ENCODE data around the gene UPF2. TPM values are rescaled to one million over a fixed set of nuclear protein-coding genes. Genes with fewer than 3 reads are reported as not detected.

The UPF2 gene
- total and polyA plus RNA-seq, 2 of the 13 experiments (the other 11 are each of a cell fraction or from before 2014, with no cell fraction given): 6.2 to 14.5 TPM

DNA sequence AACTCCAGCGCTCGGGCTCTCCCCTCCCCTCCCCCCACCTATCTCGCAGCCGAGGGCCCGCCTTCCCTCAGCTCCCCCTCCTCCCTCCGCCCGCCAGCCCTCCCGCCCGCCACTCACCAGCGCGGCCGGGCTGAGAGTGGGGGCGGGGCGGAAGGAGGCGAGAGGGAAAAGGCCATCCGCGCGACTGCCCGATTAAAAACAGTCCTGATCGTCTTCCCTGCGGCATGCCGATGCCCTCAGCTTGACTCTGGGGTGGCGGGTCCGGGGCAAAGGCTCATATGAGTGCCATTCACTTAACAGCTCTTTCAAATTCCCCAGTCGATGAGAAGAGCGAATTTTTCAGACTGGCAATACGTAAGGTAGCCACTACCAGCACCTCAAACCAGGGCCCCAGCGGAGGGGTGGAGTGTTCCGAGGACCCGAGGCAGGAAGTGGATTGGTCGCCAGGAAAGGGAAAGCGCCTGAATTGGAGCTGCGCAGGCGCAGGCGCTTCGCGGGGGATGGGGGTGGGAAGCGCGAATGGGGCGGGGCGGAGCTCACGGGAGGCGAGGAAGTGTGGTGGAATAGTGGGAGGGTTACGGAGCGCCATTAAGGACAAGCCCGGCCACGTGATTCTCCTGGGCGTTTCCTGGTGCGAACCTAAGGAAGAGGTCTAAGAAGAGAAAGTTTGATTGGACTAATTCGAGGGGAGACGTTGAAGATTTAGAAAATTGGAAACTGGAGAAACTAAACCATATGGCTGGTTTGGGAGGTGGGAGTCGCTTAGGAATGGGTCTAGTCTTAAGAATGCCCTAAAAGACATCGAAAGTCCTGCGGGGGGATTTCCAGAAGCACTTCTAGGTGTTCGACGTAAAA lies at the start of gene UPF2 (continued):
- TF ChIP-seq ZNF670 (CRISPR knock-in tag; IDR thresholded peaks at IDR 0.05; ENCODE audit: borderline replicate concordance) (no peak), TBP (CRISPR knock-in tag; IDR thresholded peaks at IDR 0.05) (no peak), ISL2 (CRISPR knock-in tag; IDR thresholded peaks at IDR 0.05) (peak; percentile 8; the same call in 1 of the 2 replicates), SMAD9 (CRISPR knock-in tag; IDR thresholded peaks at IDR 0.05) (no peak), NFE2L2 (IDR thresholded peaks at IDR 0.05; ENCODE audit: low read length) (no peak), RBM22 (optimal IDR thresholded peaks at IDR 0.05; ENCODE audit: low read length) (no peak), HOXD1 (CRISPR knock-in tag; IDR thresholded peaks at IDR 0.05) (no peak), FIP1L1 (IDR thresholded peaks at IDR 0.05; ENCODE audit: borderline replicate concordance, insufficient read depth, low read depth, low read length) (no peak), SNRNP70 (IDR thresholded peaks at IDR 0.05; ENCODE audit: low read depth, low read length) (no peak), GTF2F1 (IDR thresholded peaks at IDR 0.05; ENCODE audit: low read length) (no peak), ZNF878 (CRISPR knock-in tag; IDR thresholded peaks at IDR 0.05) (no peak), ARNT (IDR thresholded peaks at IDR 0.05) (no peak), KMT2B (CRISPR knock-in tag; IDR thresholded peaks at IDR 0.05) (peak; percentile 55), ZNF547 (CRISPR knock-in tag; IDR thresholded peaks at IDR 0.05) (no peak; the same call in 1 of the 2 replicates), ZNF10 (CRISPR knock-in tag; IDR thresholded peaks at IDR 0.05; ENCODE audit: borderline replicate concordance, low read depth) (no peak), ZNF253 (CRISPR knock-in tag; IDR thresholded peaks at IDR 0.05; ENCODE audit: borderline replicate concordance) (no peak), ISX (CRISPR knock-in tag; conservative IDR thresholded peaks at IDR 0.05) (no peak), DNMT3B (CRISPR knock-in tag; conservative IDR thresholded peaks at IDR 0.05) (no peak), AKAP8 (CRISPR knock-in tag; IDR thresholded peaks at IDR 0.05) (no peak)
- TF ChIP-seq, protein P1, sequence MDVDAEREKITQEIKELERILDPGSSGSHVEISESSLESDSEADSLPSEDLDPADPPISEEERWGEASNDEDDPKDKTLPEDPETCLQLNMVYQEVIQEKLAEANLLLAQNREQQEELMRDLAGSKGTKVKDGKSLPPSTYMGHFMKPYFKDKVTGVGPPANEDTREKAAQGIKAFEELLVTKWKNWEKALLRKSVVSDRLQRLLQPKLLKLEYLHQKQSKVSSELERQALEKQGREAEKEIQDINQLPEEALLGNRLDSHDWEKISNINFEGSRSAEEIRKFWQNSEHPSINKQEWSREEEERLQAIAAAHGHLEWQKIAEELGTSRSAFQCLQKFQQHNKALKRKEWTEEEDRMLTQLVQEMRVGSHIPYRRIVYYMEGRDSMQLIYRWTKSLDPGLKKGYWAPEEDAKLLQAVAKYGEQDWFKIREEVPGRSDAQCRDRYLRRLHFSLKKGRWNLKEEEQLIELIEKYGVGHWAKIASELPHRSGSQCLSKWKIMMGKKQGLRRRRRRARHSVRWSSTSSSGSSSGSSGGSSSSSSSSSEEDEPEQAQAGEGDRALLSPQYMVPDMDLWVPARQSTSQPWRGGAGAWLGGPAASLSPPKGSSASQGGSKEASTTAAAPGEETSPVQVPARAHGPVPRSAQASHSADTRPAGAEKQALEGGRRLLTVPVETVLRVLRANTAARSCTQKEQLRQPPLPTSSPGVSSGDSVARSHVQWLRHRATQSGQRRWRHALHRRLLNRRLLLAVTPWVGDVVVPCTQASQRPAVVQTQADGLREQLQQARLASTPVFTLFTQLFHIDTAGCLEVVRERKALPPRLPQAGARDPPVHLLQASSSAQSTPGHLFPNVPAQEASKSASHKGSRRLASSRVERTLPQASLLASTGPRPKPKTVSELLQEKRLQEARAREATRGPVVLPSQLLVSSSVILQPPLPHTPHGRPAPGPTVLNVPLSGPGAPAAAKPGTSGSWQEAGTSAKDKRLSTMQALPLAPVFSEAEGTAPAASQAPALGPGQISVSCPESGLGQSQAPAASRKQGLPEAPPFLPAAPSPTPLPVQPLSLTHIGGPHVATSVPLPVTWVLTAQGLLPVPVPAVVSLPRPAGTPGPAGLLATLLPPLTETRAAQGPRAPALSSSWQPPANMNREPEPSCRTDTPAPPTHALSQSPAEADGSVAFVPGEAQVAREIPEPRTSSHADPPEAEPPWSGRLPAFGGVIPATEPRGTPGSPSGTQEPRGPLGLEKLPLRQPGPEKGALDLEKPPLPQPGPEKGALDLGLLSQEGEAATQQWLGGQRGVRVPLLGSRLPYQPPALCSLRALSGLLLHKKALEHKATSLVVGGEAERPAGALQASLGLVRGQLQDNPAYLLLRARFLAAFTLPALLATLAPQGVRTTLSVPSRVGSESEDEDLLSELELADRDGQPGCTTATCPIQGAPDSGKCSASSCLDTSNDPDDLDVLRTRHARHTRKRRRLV (CRISPR knock-in tag; IDR thresholded peaks at IDR 0.05): no peak
- TF ChIP-seq, protein P2, sequence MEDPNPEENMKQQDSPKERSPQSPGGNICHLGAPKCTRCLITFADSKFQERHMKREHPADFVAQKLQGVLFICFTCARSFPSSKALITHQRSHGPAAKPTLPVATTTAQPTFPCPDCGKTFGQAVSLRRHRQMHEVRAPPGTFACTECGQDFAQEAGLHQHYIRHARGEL (CRISPR knock-in tag; IDR thresholded peaks at IDR 0.05): 0 out of 2 replicates have a peak, but pooled peaks have one; percentile 22
- TF ChIP-seq, protein P3, sequence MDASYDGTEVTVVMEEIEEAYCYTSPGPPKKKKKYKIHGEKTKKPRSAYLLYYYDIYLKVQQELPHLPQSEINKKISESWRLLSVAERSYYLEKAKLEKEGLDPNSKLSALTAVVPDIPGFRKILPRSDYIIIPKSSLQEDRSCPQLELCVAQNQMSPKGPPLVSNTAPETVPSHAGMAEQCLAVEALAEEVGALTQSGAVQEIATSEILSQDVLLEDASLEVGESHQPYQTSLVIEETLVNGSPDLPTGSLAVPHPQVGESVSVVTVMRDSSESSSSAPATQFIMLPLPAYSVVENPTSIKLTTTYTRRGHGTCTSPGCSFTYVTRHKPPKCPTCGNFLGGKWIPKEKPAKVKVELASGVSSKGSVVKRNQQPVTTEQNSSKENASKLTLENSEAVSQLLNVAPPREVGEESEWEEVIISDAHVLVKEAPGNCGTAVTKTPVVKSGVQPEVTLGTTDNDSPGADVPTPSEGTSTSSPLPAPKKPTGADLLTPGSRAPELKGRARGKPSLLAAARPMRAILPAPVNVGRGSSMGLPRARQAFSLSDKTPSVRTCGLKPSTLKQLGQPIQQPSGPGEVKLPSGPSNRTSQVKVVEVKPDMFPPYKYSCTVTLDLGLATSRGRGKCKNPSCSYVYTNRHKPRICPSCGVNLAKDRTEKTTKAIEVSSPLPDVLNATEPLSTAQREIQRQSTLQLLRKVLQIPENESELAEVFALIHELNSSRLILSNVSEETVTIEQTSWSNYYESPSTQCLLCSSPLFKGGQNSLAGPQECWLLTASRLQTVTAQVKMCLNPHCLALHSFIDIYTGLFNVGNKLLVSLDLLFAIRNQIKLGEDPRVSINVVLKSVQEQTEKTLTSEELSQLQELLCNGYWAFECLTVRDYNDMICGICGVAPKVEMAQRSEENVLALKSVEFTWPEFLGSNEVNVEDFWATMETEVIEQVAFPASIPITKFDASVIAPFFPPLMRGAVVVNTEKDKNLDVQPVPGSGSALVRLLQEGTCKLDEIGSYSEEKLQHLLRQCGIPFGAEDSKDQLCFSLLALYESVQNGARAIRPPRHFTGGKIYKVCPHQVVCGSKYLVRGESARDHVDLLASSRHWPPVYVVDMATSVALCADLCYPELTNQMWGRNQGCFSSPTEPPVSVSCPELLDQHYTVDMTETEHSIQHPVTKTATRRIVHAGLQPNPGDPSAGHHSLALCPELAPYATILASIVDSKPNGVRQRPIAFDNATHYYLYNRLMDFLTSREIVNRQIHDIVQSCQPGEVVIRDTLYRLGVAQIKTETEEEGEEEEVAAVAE (CRISPR knock-in tag; IDR thresholded peaks at IDR 0.05; ENCODE audit: borderline replicate concordance): peak; percentile 98
